Suprapubic skin (tissue), 4 donors: ENCODE data around the gene DNAI1. TPM values are rescaled to one million over a fixed set of nuclear protein-coding genes. Genes with fewer than 3 reads are reported as not detected.

Experiments
- DNase-seq, 2 donors: peaks; one replicate each; pipeline ENCODE4 v3.0.0-alpha.2; 2019; ENCODE audit warnings: low spot score in 2 of 2
- H3K27ac ChIP-seq: fragments of 200-600 bp; sonication (generic); one replicate; pipeline ENCODE4 v1.5.1; 2019
- H3K27me3 ChIP-seq: fragments of 200-600 bp; sonication (generic); one replicate; pipeline ENCODE4 v1.5.1; 2019
- H3K36me3 ChIP-seq: fragments of 200-600 bp; sonication (generic); one replicate; pipeline ENCODE4 v1.5.1; 2019
- H3K4me1 ChIP-seq: fragments of 200-600 bp; sonication (generic); one replicate; pipeline ENCODE4 v1.5.1; 2019
- H3K4me3 ChIP-seq: fragments of 200-600 bp; sonication (generic); one replicate; pipeline ENCODE4 v1.5.1; 2019; ENCODE audit warnings: mild to moderate bottlenecking
- H3K9me3 ChIP-seq: fragments of 200-600 bp; sonication (generic); one replicate; pipeline ENCODE4 v1.5.1; 2019
- CTCF ChIP-seq, 2 donors: fragments of 200-600 bp in 1 of 2; fragments of 450-650 bp in 1 of 2; sonication (generic) in 1 of 2; IDR thresholded peaks; one replicate each; pipeline ENCODE4 v1.5.1; 2016 to 2019; ENCODE audit warnings: antibody characterized with exemption in 2 of 2, mild to moderate bottlenecking in 1 of 2, moderate library complexity in 1 of 2
- EP300 ChIP-seq: sonication (generic); formaldehyde crosslinking; IDR thresholded peaks from one replicate; pipeline ENCODE4 v1.6.1; 2017; ENCODE audit warnings: antibody characterized with exemption
- POLR2A ChIP-seq, 2 donors: fragments of 450-650 bp; IDR thresholded peaks; one replicate each; pipeline ENCODE4 v1.6.1; 2017; ENCODE audit warnings: antibody characterized with exemption in 2 of 2, mild to moderate bottlenecking in 2 of 2, moderate library complexity in 2 of 2
- POLR2AphosphoS5 ChIP-seq, 3 donors: sonication (generic); formaldehyde crosslinking; IDR thresholded peaks; one replicate each; pipeline ENCODE4 v1.6.1; 2017; ENCODE audit warnings: antibody characterized with exemption in 3 of 3
- WGBS: methylation state at CpG from one replicate; pipeline ENCODE4 v1.1.5; 2018; 5-methylcytosine and 5-hydroxymethylcytosine counted together
- total RNA-seq, 4 donors: library from RNA; depleted of rRNA; stranded (reverse); fragments of >200 nt; gene quantifications; one replicate each; pipeline ENCODE4 v1.1.0, GENCODE V29; 2016

Gene DNAI1
- total RNA-seq, 4 donors from 2014 or later = not detected

- H3K27me3 ChIP-seq = peaks cover 12% of the 10 kb centered on the region
- no peak overlapping the region for H3K27ac ChIP-seq
- H3K36me3 ChIP-seq = no peaks in the 10 kb centered on the region
- DNase-seq = no peak
- TF ChIP-seq EP300 (no peak), CTCF (IDR thresholded peaks at IDR 0.05) (no peak), POLR2A (IDR thresholded peaks at IDR 0.05) (no peak), POLR2AphosphoS5 (IDR thresholded peaks at IDR 0.05) (no peak)
- 85% methylated on average over 16 of the region's 18 CpGs for WGBS
- H3K4me3 ChIP-seq = no peak overlapping the region
- H3K9me3 ChIP-seq = no peaks in the 10 kb centered on the region
- no peaks in the 10 kb centered on the region for H3K4me1 ChIP-seq
These were observed 95.0 kb downstream of the DNAI1 start for GRCh38 chr9:34553511-34554021.

DNA sequence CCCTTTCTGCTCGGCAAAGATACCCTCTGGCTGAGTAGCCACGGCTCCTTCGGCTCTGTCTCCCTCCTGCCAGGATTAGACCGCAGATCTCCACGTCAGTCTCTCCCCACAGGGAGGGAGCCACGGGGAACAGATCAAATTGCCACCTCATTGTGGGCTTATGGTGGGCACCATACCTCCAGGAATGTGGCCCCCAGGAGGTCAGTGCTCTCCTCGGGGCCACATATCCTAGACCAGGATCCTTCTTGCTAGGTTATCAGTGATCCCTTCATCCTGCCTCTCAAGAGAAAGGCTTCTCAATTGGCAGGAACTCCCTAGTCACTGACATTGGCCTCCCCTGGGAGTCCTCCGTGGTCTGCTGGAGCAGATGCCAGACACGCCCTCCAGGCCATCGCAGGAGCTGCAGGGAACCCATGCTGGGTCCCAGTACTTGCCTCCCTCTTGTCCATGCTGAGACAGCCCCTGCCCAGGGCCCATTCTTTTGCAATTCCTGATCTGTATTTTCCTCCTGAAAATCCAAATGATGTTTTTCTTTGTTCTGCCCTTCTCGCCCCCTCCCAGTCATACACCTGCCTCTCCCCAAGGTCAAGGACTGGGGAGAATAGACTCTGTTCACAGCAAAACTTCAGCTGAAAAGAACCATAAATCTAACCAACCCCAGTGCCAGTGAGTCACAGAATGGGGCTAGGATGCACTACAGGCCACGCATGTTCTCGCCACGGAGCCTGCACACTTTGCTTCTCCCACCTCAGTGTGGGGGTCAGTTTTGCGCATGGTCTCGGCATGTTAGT is 95.8 kb downstream of the DNAI1 start:
- Histone ChIP-seq H3K36me3 (no peaks in the 10 kb centered on the region), H3K27ac (no peak overlapping the region), H3K27me3 (peaks cover 20% of the 10 kb centered on the region), H3K4me1 (peaks cover 4% of the 10 kb centered on the region), H3K9me3 (no peaks in the 10 kb centered on the region), H3K4me3 (no peak overlapping the region)
- WGBS = 76% methylated on average over 15 of the region's 16 CpGs
- no peak for DNase-seq
- TF ChIP-seq EP300 (no peak), POLR2A (IDR thresholded peaks at IDR 0.05) (no peak), CTCF (IDR thresholded peaks at IDR 0.05) (no peak), POLR2AphosphoS5 (IDR thresholded peaks at IDR 0.05) (no peak)

GRCh38 chr9:34555002-34555348 is 96.4 kb downstream of the DNAI1 start:
- Histone ChIP-seq H3K27me3 (peaks cover 22% of the 10 kb centered on the region), H3K9me3 (no peaks in the 10 kb centered on the region), H3K4me1 (peaks cover 9% of the 10 kb centered on the region), H3K27ac (no peak overlapping the region), H3K4me3 (no peak overlapping the region), H3K36me3 (no peaks in the 10 kb centered on the region)
- 51% methylated on average over 15 of the region's 23 CpGs for WGBS
- TF ChIP-seq POLR2A (IDR thresholded peaks at IDR 0.05) (no peak), CTCF (IDR thresholded peaks at IDR 0.05) (no peak), POLR2AphosphoS5 (IDR thresholded peaks at IDR 0.05) (no peak), EP300 (no peak)
- DNase-seq = peak in 1 of 2 donors; percentile 53

DNA sequence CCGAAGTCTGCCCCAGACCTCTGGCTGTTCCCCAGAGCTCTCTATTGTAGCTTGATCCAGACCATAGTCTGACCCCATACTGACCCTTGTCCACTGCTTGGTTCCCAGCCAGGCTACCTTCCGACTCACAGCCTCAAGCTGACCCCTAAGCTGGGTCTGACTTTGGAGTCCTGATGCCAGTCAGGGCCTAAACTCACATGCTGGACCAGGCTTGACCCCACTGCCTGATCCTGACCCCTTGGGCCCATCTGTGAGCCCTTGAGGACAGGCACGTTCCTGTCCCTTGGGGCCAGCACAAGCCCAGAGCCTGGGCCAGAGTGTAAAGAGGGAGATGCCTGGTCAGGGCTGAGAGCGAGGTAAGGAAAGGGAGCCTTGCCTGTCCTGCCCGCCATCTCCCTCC is 96.9 kb downstream of the DNAI1 start:
- TF ChIP-seq EP300 = no peak
- TF ChIP-seq POLR2A (IDR thresholded peaks at IDR 0.05) = no peak
- Histone ChIP-seq H3K27ac (no peak overlapping the region), H3K9me3 (no peaks in the 10 kb centered on the region), H3K36me3 (no peaks in the 10 kb centered on the region), H3K27me3 (peaks cover 22% of the 10 kb centered on the region), H3K4me3 (no peak overlapping the region), H3K4me1 (peaks cover 14% of the 10 kb centered on the region)
- DNase-seq = peak in 1 of 2 donors; percentile 44
- 83% methylated on average over 4 of the region's 5 CpGs for WGBS

GRCh38 chr9:34555936-34556525 is 97.4 kb downstream of the DNAI1 start:
- Histone ChIP-seq H3K27ac (no peak overlapping the region), H3K27me3 (peaks cover 26% of the 10 kb centered on the region), H3K4me1 (peaks cover 19% of the 10 kb centered on the region), H3K9me3 (no peaks in the 10 kb centered on the region), H3K36me3 (no peaks in the 10 kb centered on the region), H3K4me3 (no peak overlapping the region)
- TF ChIP-seq POLR2AphosphoS5 (IDR thresholded peaks at IDR 0.05) (no peak), CTCF (IDR thresholded peaks at IDR 0.05) (no peak), EP300 (no peak), POLR2A (IDR thresholded peaks at IDR 0.05) (no peak)
- 86% methylated on average over 11 of the region's 13 CpGs for WGBS
- DNase-seq = no peak
